GM06990 (cell line): ENCODE data around the gene SEMG1.

Experiments used
- DNase-seq: peaks from one replicate; pipeline ENCODE4 v3.0.0-alpha.2; 2011; ENCODE audit not compliant: insufficient read length; ENCODE audit errors: extremely low read depth
- H3K27me3 ChIP-seq: replicated peaks from 2 replicates; pipeline ENCODE4 v1.6.0; 2011; ENCODE audit warnings: low read length; ENCODE audit not compliant: control insufficient read depth, insufficient read depth
- H3K36me3 ChIP-seq: 2 replicates; pipeline ENCODE4 v1.5.1; 2011; ENCODE audit warnings: low read length; ENCODE audit not compliant: control insufficient read depth, insufficient read depth
- H3K4me3 ChIP-seq: replicated peaks from 2 replicates; pipeline ENCODE4 v1.5.1; 2011; ENCODE audit warnings: low read depth, mild to moderate bottlenecking, control low read depth, low read length
- CTCF ChIP-seq: IDR thresholded peaks from 2 replicates; pipeline ENCODE4 v1.5.1; 2011; ENCODE audit warnings: low read length, control low read depth, mild to moderate bottlenecking, inconsistent platforms; ENCODE audit not compliant: insufficient read depth, poor library complexity, severe bottlenecking

The SEMG1 gene

GRCh38 chr20:45211569-45212474, 5.0 kb downstream of the SEMG1 start:
- TF ChIP-seq CTCF = no peak
- no peak for DNase-seq
- H3K4me3 ChIP-seq = no peak overlapping the region
- H3K27me3 ChIP-seq = no peaks in the 10 kb centered on the region
- H3K36me3 ChIP-seq = no peaks in the 10 kb centered on the region

GRCh38 chr20:45212836-45213235, 6.0 kb downstream of the SEMG1 start:
- DNase-seq = no peak
- Histone ChIP-seq H3K36me3 (no peaks in the 10 kb centered on the region), H3K4me3 (no peak overlapping the region), H3K27me3 (no peaks in the 10 kb centered on the region)
- no peak for TF ChIP-seq CTCF

- Histone ChIP-seq H3K36me3 (no peaks in the 10 kb centered on the region), H3K4me3 (no peak overlapping the region), H3K27me3 (no peaks in the 10 kb centered on the region)
- no peak for TF ChIP-seq CTCF
- DNase-seq = no peak
These were observed 11.3 kb downstream of the SEMG1 start for GRCh38 chr20:45218124-45218523.

GRCh38 chr20:45218636-45219035, 11.8 kb downstream of the SEMG1 start:
- H3K36me3 ChIP-seq = no peaks in the 10 kb centered on the region
- H3K4me3 ChIP-seq = no peak overlapping the region
- DNase-seq = no peak
- H3K27me3 ChIP-seq = no peaks in the 10 kb centered on the region
- no peak for TF ChIP-seq CTCF

GRCh38 chr20:45221076-45221475, 14.2 kb downstream of the SEMG1 start, which contains the start of gene SEMG2:
Gene SEMG2 (plus strand): TSS chr20:45221373. CDS start chr20:45221390, 17 bp downstream.
- no peaks in the 10 kb centered on the region for H3K27me3 ChIP-seq
- no peak for TF ChIP-seq CTCF
- no peaks in the 10 kb centered on the region for H3K36me3 ChIP-seq
- no peak for DNase-seq
- H3K4me3 ChIP-seq = no peak within 1 kb of the TSS

- TF ChIP-seq CTCF = no peak
- Histone ChIP-seq H3K36me3 (no peaks in the 10 kb centered on the region), H3K4me3 (no peak overlapping the region), H3K27me3 (no peaks in the 10 kb centered on the region)
- DNase-seq = no peak
These were observed 16.3 kb downstream of the SEMG1 start for GRCh38 chr20:45223136-45223535.
